Measurements from ENCODE around the gene MARCHF2. TPM values are rescaled to one million over a fixed set of nuclear protein-coding genes. Genes with fewer than 3 reads are reported as not detected.

The MARCHF2 gene
- total RNA-seq, 1 donor from 2014 or later: 101 TPM

DNA sequence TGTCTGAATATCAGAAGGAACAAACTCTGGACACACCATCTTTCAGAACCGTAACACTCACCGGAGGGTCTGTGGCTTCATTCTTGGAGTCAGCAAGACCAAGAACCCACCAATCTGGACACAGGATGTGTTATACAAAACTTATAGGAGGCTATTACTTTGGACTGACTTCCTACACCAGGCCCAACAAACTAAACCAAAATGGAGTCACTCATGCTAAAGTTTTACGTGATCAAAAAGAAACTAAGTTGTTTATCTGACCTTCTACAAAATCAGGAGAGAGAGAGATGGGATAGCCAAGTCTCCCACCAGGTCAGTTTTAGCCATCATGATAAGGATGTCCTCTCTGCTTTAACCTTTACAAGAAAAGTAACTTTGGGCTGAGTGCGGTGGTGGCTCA lies 26.1 kb upstream of the MARCHF2 start:
- no peak for DNase-seq (ENCODE audit: low spot score)

GRCh38 chr19:8387688-8388611 lies 25.2 kb upstream of the MARCHF2 start:
- DNase-seq (ENCODE audit: low spot score): no peak

GRCh38 chr19:8388612-8388958 lies 24.5 kb upstream of the MARCHF2 start:
- no peak for DNase-seq (ENCODE audit: low spot score)

DNA sequence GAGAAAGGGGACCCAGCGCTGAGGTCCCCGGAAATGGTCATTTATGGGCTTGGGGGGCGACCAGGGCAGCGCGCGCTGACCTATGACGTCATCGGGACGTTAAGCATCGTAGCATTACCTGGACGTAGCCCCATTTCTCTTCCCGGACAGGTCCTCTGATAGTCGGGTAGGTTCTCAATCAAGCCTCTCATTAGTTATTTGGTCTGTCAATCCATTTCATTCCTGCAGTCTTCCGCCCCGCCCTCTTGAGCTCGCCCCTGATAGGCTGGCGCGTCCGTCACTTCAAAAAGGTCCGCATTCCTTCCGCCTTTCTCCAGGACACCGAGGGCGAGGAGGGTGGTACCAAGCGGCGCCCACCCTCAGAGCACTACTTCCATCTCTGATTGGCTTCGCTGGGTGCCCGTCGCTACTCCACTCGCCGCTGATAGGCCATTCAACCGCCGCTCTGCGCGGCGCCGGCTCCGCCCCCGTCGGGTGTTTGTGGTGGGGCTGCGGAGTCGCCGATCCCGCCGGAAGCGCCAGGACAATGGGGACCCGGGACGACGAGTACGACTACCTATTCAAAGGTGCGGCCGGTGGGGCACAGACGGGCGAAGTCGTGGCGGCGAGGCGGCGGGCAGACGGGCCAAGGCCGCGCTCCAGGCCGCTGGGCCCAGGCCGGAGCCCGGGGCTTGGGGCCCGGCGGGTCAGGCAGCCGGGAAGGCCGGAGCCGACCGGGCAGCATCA lies 23.1 kb upstream of the MARCHF2 start, which contains the start of gene RAB11B:
RAB11B (plus strand) TSS at position 470 of the 726 bp plus-strand sequence; CDS start at position 527, 57 bp downstream.
- DNase-seq (ENCODE audit: low spot score): peak; percentile 99

DNA sequence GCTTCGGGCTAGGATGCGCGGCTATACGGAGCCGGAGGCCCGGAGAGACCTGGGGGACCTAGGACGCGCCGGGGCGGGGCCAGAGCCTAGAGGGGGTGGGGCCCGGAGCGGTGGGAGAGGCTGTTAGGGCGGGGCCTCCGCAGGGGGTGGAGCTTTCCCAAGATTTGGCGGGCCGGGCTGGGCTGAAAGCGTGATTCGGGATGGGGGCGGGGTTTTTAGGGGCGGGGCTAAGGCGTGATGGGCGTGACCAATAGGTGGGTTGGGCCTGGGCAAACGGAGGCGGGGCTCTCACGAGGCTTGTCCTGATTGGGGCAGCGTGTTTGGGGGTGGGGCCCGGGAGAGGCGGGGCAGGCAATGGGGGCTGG lies 22.5 kb upstream of the MARCHF2 start:
- DNase-seq (ENCODE audit: low spot score): peak; percentile 98

- no peak for DNase-seq (ENCODE audit: low spot score)
Observed at GRCh38 chr19:8391198-8392016, 21.7 kb upstream of the MARCHF2 start.

GRCh38 chr19:8392017-8392591 lies 21.0 kb upstream of the MARCHF2 start:
- no peak for DNase-seq (ENCODE audit: low spot score)

- DNase-seq (ENCODE audit: low spot score): no peak
Observed at GRCh38 chr19:8393192-8393870, 19.8 kb upstream of the MARCHF2 start.

DNA sequence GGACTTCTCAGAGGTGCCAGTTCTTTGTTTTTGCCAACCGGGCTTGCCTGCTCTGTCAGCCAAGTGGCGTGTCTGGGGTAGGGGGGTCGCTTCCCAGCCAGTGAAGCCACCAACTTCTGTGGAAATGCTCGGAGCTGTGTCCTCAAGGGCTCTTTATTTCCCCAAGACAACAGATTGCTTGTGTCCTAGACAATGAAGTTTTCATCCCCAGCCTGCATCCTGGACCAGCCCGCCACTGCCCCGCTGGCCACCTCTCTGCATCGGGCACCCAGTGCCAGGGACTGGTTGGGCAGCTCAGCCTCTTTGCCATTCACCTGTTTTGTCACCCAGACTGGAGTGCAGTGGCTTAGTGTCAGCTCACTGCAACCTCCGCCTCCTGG lies 19.2 kb upstream of the MARCHF2 start:
- DNase-seq (ENCODE audit: low spot score): no peak

- DNase-seq (ENCODE audit: low spot score): no peak
Observed at GRCh38 chr19:8395621-8396082, 17.5 kb upstream of the MARCHF2 start.

DNA sequence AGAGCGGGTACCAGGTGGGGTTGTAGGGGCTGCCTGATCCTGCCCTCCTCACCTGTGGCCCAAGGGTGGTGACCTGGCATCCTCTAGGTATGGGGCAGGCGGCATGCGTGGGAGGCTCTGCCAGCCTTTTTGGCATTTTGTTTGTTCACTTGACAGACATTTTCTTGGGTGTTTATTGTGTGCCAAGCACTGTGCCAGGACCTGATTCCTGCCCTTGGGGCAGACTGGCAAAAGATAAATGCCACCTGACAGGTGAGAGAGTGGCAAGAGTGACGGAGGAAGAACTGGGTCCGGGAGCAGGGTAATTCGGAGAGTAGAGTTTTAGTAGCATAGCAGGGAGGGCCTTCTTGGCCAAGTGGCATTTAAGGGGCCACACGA lies 16.9 kb upstream of the MARCHF2 start:
- DNase-seq (ENCODE audit: low spot score): no peak

DNA sequence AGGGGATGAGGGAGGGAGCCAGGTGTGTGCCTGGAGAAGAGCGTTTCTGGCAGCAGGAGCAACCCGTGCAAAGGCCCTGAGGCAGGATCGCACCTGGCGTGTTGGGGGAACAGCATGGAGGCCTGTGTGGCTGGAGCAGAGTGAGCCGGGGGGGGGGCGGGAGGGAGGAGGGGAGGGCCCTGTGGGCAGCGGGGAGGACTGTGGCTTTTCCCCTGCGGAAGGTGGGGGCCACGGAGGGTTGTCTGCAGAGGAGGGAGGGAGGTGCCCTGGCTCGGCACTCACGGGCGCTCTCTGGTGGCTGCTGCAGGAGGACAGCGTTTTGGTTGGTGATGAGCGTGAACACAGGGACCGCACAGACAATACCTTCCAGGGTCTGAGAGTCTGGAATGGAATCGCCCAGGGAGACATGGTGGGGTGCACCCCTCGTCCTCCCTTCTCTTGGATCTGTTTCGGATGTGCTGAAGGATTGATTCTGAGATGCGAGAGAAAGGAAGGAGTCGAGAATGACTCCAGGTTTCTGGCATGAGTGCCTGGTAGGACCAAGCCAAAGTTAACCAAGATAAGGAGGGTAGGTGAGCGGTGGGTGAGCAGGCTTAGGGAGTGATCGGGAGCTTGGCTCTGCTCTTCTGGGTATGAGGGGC lies 16.4 kb upstream of the MARCHF2 start:
- DNase-seq (ENCODE audit: low spot score): no peak

GRCh38 chr19:8397271-8397670 lies 15.8 kb upstream of the MARCHF2 start:
- DNase-seq (ENCODE audit: low spot score): no peak

DNA sequence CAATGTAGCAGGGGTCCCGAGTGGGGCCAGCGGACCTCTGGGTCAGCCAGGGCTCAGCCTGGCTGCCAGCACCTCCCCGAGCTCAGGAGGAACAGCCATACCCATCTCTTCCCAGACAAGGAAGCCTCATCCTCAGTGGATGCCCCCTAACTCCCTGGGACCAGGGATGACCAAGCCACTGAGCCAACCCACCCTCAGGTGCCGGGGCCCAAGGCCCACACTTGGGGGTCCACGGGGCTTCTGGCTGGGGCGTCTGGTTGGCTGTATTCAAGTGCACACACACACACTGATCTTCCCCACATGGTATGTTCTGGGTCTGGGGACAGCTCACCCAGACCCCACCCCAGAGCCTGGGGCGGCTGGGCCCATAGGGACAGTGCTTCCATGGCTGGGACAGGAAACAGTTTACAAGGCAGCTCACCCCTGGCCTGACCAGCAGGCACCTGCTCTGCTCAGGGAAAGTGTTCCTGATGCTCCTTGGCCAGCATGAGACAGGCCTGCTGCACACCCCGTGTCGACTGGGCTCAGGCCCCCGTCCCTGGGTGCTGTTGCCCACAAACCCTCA lies 15.3 kb upstream of the MARCHF2 start:
- no peak for DNase-seq (ENCODE audit: low spot score)

DNA sequence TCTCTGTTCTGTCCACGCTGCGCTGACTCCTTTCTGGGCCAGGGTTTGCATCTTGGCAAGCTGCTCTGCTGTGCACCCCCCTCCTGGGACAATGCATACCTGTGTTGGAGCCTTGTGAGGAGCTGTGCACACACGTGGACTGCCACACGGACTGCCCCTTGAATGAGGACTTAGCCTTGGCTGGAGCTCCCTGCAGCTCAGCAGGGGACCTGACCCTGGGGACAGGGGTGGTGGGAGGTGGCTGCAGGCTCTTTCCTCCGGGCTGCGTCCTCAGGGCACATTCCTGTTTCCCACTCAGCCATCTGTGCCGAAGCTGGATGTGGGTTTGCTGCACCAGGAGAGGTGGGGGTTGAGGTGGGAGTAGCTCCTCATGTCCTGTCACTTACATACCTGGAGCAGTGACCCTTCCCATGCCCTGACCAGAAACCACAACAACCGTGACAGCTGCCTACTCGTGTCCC lies 14.8 kb upstream of the MARCHF2 start:
- DNase-seq (ENCODE audit: low spot score): no peak

- no peak for DNase-seq (ENCODE audit: low spot score)
Observed at GRCh38 chr19:8399681-8400188, 13.4 kb upstream of the MARCHF2 start.

GRCh38 chr19:8401981-8402411 lies 11.1 kb upstream of the MARCHF2 start:
- DNase-seq (ENCODE audit: low spot score): no peak

GRCh38 chr19:8403098-8403819 lies 9.8 kb upstream of the MARCHF2 start:
- DNase-seq (ENCODE audit: low spot score): no peak

DNA sequence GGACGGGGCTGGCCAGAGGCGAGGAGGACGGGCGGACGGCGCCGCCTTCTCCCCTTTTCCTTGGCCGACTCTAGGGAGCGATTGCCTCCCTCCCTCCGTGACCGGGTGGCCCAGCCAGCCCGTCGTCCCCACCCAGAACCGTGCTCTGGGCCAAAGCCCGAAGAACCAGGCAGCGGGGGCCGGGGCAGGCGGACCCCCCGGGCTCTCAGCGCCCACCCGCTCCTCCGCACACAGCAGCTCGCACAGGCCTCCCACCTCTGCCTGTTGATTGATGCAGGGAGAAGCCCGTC lies 9.3 kb upstream of the MARCHF2 start:
- no peak for DNase-seq (ENCODE audit: low spot score)
